HepG2 (cell line): ENCODE data around the gene CNNM2. TPM values are rescaled to one million over a fixed set of nuclear protein-coding genes. Genes with fewer than 3 reads are reported as not detected.

ENCODE experiments used
- ATAC-seq: fragments of 200-7000 bp; cut with Tn5 transposase; 3 replicates; pipeline ENCODE4 v1.9.1; 2020; ENCODE audit warnings: mild to moderate bottlenecking, moderate library complexity
- Bru-seq: library from RNA; stranded (reverse); fragments of 400-500 nt; gene quantifications from one replicate; lab custom pipeline; 2021; lab: Mats Ljungman, UMichigan
- BruChase-seq, 2 experiments: library from RNA; stranded (reverse); fragments of 400-500 nt; gene quantifications; one replicate each; lab custom pipeline; 2021; lab: Mats Ljungman, UMichigan
- BruUV-seq: library from RNA; stranded (reverse); fragments of 400-500 nt; replicated peaks from 2 replicates; lab custom pipeline; 2021; lab: Mats Ljungman, UMichigan
- CTCF ChIA-PET: fragments of 300-600 bp; formaldehyde crosslinking; extraction: SDS; loops from one replicate; lab custom pipeline; 2021; ENCODE audit warnings: low total read pairs, inconsistent platforms, low intra/inter-chr PET ratio; lab: Yijun Ruan, JAX
- POLR2A ChIA-PET: fragments of 350-600 bp; sonication (Branson Sonifier 250); formaldehyde crosslinking; loops from one replicate; lab custom pipeline; 2020; ENCODE audit warnings: antibody characterized with exemption, inconsistent platforms; lab: Yijun Ruan, JAX
- DNase-seq: peaks from one replicate; pipeline ENCODE4 v3.0.0-alpha.2; 2015; ENCODE audit warnings: low spot score
- FAIRE-seq: peaks from 3 replicates; lab custom pipeline; 2011; peaks lifted over from hg19 to GRCh38; lab: Jason Lieb, UNC
- H2AFZ ChIP-seq: one replicate; pipeline ENCODE4 v1.6.1; 2011; ENCODE audit warnings: low read length, inconsistent platforms
- H3K27ac ChIP-seq: fragments of 300-600 bp; 3 replicates; pipeline ENCODE4 v1.8.0; 2011; ENCODE audit warnings: mixed run types, mild to moderate bottlenecking, mixed read lengths, low read length, inconsistent platforms; ENCODE audit not compliant: insufficient read depth; ENCODE audit errors: extremely low read length
- H3K27me3 ChIP-seq, 2 experiments: fragments of 200-600 bp in 1 of 2; 2 replicates in 1 of 2; 3 replicates in 1 of 2; pipeline versions ENCODE4 v1.6.0 to v1.8.0; 2011; ENCODE audit warnings: low read length in 2 of 2, mild to moderate bottlenecking in 2 of 2, moderate library complexity in 2 of 2, inconsistent platforms in 1 of 2; ENCODE audit not compliant: insufficient read depth in 2 of 2, control insufficient read depth in 1 of 2
- H3K36me3 ChIP-seq, 2 experiments: fragments of 200-600 bp in 1 of 2; replicated peaks in 1 of 2; 2 replicates in 1 of 2; 3 replicates in 1 of 2; pipeline versions ENCODE4 v1.5.1 to v1.8.0; 2011; ENCODE audit warnings: low read length in 2 of 2, inconsistent platforms in 1 of 2; ENCODE audit not compliant: insufficient read depth in 2 of 2, control insufficient read depth in 1 of 2
- H3K4me1 ChIP-seq: 2 replicates; pipeline ENCODE4 v1.5.1; 2012; ENCODE audit warnings: low read length, inconsistent platforms; ENCODE audit not compliant: insufficient read depth
- H3K4me2 ChIP-seq: 2 replicates; pipeline ENCODE4 v1.6.0; 2011; ENCODE audit warnings: low read depth, low read length, inconsistent platforms
- H3K4me3 ChIP-seq, 3 experiments: fragments of 200-600 bp in 1 of 3; sonication (generic), shearing (Covaris generic) in 1 of 3; replicated peaks in 1 of 3; 2 replicates each; pipeline ENCODE4 v1.5.1; 2011 to 2016; ENCODE audit warnings: low read length in 3 of 3, inconsistent platforms in 2 of 3, low read depth in 2 of 3, mild to moderate bottlenecking in 2 of 3, control low read depth in 1 of 3, mixed read lengths in 1 of 3; ENCODE audit not compliant: insufficient read depth in 1 of 3
- H3K79me2 ChIP-seq: one replicate; pipeline ENCODE4 v1.6.1; 2011; ENCODE audit warnings: low read length, inconsistent platforms; ENCODE audit not compliant: insufficient read depth
- H3K9ac ChIP-seq: 2 replicates; pipeline ENCODE4 v1.6.0; 2011; ENCODE audit warnings: mild to moderate bottlenecking, low read depth, low read length, inconsistent platforms; ENCODE audit not compliant: insufficient read depth
- H3K9me3 ChIP-seq: 2 replicates; pipeline ENCODE4 v1.5.1; 2012; ENCODE audit warnings: mild to moderate bottlenecking, low read length
- H4K20me1 ChIP-seq: 2 replicates; pipeline ENCODE4 v1.6.0; 2011; ENCODE audit warnings: inconsistent platforms, mild to moderate bottlenecking, low read length, moderate library complexity; ENCODE audit not compliant: insufficient read depth
- ETV5 ChIP-seq: IDR thresholded peaks from 2 replicates; pipeline ENCODE4 v1.6.1; 2018; ENCODE audit warnings: missing biosample characterization, missing genetic modification reagents, inconsistent platforms, borderline replicate concordance
- HHEX ChIP-seq: IDR thresholded peaks from 2 replicates; pipeline ENCODE4 v1.6.1; 2016; ENCODE audit warnings: control low read depth
- MBD4 ChIP-seq: IDR thresholded peaks from 2 replicates; pipeline ENCODE4 v1.6.1; 2012; ENCODE audit warnings: low read length, inconsistent platforms, borderline replicate concordance
- MED1 ChIP-seq: sonication (generic); formaldehyde crosslinking; IDR thresholded peaks from 2 replicates; pipeline ENCODE4 v1.4.0; 2020; ENCODE audit warnings: missing genetic modification reagents
- THAP9 ChIP-seq: sonication (generic); formaldehyde crosslinking; IDR thresholded peaks from 2 replicates; pipeline ENCODE4; 2020; ENCODE audit warnings: missing genetic modification reagents, mild to moderate bottlenecking, borderline replicate concordance
- ZKSCAN8 ChIP-seq: IDR thresholded peaks from 2 replicates; pipeline ENCODE4 v1.6.1; 2016; ENCODE audit warnings: borderline replicate concordance, missing genetic modification reagents, missing compliant biosample characterization
- ZNF644 ChIP-seq: IDR thresholded peaks from 2 replicates; pipeline ENCODE4 v1.6.1; 2016; ENCODE audit warnings: low read depth
- ZNF83 ChIP-seq: sonication (generic); formaldehyde crosslinking; IDR thresholded peaks from 2 replicates; pipeline ENCODE4 v1.4.0; 2020; ENCODE audit warnings: missing genetic modification reagents, mild to moderate bottlenecking, borderline replicate concordance
- WGBS: methylation state at CpG from one replicate; pipeline ENCODE4 v1.1.6; 2017; ENCODE audit warnings: low lambda C conversion rate; 5-methylcytosine and 5-hydroxymethylcytosine counted together
- in situ Hi-C: cut with HindIII; loops from 2 replicates; pipeline ENCODE4 v1.10.0; 2017; ENCODE audit warnings: low pct_unique_long_range_greater_than_20kb; ENCODE audit not compliant: extremely low pct_ligation_motif_present
- intact Hi-C: fragments of 100-400 bp; cut with micrococcal nuclease; formaldehyde crosslinking; loops from one replicate; pipeline ENCODE4 v1.10.0; 2022; ENCODE audit not compliant: unreplicated experiment
- long read RNA-seq, 2 experiments: library from RNA in 1 of 2; library from polyadenylated mRNA in 1 of 2; stranded (forward) in 1 of 2; unstranded in 1 of 2; transcript quantifications; one replicate each; pipeline ENCODE4 v2.0.0, GENCODE V29; 2019 to 2022
- polyA minus RNA-seq, 3 experiments: library from RNA; depleted of rRNA, polyadenylated mRNA; stranded (reverse); fragments of >200 nt; gene quantifications; 2 replicates each; pipeline ENCODE4 v1.2.3, GENCODE V29; 2011; ENCODE audit warnings: low replicate concordance in 1 of 3
- polyA plus RNA-seq, 8 experiments: library from polyadenylated mRNA; depleted of rRNA in 3 of 8; stranded (reverse) in 7 of 8; unstranded in 1 of 8; fragments of >200 nt; fragmentation: Illumina TruSeq in 4 of 8; extraction: Trizol in 4 of 8; gene quantifications; 2 replicates each; pipeline versions ENCODE4 v1.2.1 to v1.2.3, GENCODE V29; 2011 to 2016; ENCODE audit warnings: low read depth in 4 of 8, missing spikeins in 1 of 8, mixed read lengths in 1 of 8; ENCODE audit not compliant: insufficient read depth in 1 of 8
- total RNA-seq, 5 experiments: library from RNA; depleted of rRNA; stranded (reverse); fragments of >200 nt; fragmentation: Illumina TruSeq; extraction: Trizol; gene quantifications; 2 replicates each; pipeline ENCODE4 v1.2.3, GENCODE V29; 2016; ENCODE audit warnings: low read depth in 1 of 5
- TF ChIP-seq, protein P1 (sequence below): sonication (generic); formaldehyde crosslinking; IDR thresholded peaks from 2 replicates; pipeline ENCODE4 v1.4.0; 2020; ENCODE audit warnings: missing genetic modification reagents

The CNNM2 gene
- total RNA-seq (2016; rRNA removed; fragmentation: Illumina TruSeq; extraction: Trizol) (3.4 and 9.0 TPM in 2 replicates), polyA plus RNA-seq (2011; rRNA removed) (7.1 and 9.2 TPM in 2 replicates), polyA minus RNA-seq (2011; rRNA and poly(A)+ RNA removed; ENCODE audit: low replicate concordance) (27.8 and 28.3 TPM in 2 replicates), Bru-seq, nascent RNA (percentile 65 among the genes with signal in this experiment), BruChase-seq, experiment 1, labeled RNA remaining after a 6-hour chase (percentile 67 among the genes with signal in this experiment), BruChase-seq, experiment 2, labeled RNA remaining after a 2-hour chase (percentile 65 among the genes with signal in this experiment)
- total RNA-seq (2016; cell fraction: cytosol; rRNA removed; fragmentation: Illumina TruSeq; extraction: Trizol; ENCODE audit: low read depth): 1.8 and 2.3 TPM in 2 replicates
- 3.0 and 9.2 TPM in 2 replicates for total RNA-seq (2016; cell fraction: insoluble cytoplasmic fraction; rRNA removed; fragmentation: Illumina TruSeq; extraction: Trizol)
- total RNA-seq (2016; cell fraction: membrane; rRNA removed; fragmentation: Illumina TruSeq; extraction: Trizol): 4.6 and 5.3 TPM in 2 replicates
- total RNA-seq (2016; cell fraction: nucleus; rRNA removed; fragmentation: Illumina TruSeq; extraction: Trizol): 13.9 and 15.9 TPM in 2 replicates
- polyA plus RNA-seq (2011; cell fraction: cytosol; rRNA removed): 5.6 and 7.4 TPM in 2 replicates
- polyA plus RNA-seq (2011; cell fraction: nucleus; rRNA removed): 13.5 and 15.9 TPM in 2 replicates
- 11.1 and 11.8 TPM in 2 replicates for polyA plus RNA-seq (2012)
- polyA plus RNA-seq (2016; cell fraction: cytosol; fragmentation: Illumina TruSeq; extraction: Trizol; ENCODE audit: low read depth): 1.2 TPM in 2 replicates
- 4.0 and 4.9 TPM in 2 replicates for polyA plus RNA-seq (2016; cell fraction: insoluble cytoplasmic fraction; fragmentation: Illumina TruSeq; extraction: Trizol; ENCODE audit: low read depth)
- polyA plus RNA-seq (2016; cell fraction: membrane; fragmentation: Illumina TruSeq; extraction: Trizol; ENCODE audit: low read depth): 2.7 and 2.8 TPM in 2 replicates
- polyA plus RNA-seq (2016; cell fraction: nucleus; fragmentation: Illumina TruSeq; extraction: Trizol; ENCODE audit: insufficient read depth, low read depth): 12.3 and 12.4 TPM in 2 replicates
- polyA minus RNA-seq (2011; cell fraction: cytosol; rRNA and poly(A)+ RNA removed): 8.1 and 9.1 TPM in 2 replicates
- 17.9 and 20.6 TPM in 2 replicates for polyA minus RNA-seq (2011; cell fraction: nucleus; rRNA and poly(A)+ RNA removed)
- long read RNA-seq, experiment 1, partial matches to known transcripts: 0 of 3 reads
- long read RNA-seq, experiment 1, other reads (novel, unspliced or antisense): 2 of 3 reads
- long read RNA-seq, experiment 2, transcript CNNM2-201 (2 exons, 2,059 nt): major isoform, 9 of 60 reads
- long read RNA-seq, experiment 2, partial matches to known transcripts: 4 of 60 reads
- long read RNA-seq, experiment 2, other reads (novel, unspliced or antisense): 47 of 60 reads

DNA sequence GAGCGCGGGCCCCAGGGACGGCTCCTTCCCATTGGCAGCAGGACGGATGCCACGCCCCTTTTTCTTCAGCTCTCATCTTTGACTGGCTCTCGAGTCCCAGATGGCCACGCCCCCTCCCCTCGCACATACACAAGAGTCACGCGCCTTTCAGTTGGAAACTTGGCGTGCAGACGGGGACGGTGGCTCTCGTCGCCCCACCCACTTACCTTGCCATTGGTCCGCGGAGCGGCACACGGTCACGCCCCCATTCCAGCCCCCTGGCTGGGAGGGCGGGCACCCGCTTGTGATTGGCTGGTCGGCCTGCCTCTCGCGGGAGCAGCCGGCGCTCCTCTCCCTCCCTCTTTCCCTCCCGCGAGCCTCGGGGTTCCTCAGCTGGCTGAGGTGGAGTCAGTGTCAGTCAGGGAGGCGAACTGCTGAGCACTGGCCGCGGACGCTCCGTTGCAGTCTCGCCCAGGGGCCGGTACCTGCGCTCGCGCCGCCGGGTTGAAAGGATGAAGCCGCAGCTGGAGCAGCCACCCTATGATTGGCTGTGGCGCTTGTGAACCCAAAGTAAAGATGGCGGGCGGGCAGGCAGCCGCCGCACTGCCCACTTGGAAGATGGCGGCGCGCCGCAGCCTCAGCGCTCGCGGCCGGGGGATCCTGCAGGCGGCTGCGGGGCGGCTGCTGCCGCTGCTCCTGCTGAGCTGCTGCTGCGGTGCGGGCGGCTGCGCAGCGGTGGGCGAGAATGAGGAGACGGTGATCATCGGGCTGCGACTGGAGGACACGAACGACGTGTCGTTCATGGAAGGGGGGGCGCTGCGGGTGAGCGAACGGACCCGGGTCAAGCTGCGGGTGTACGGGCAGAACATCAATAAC is at the start of gene CNNM2:
TSS of gene CNNM2 (plus strand) at position 333 of the 855 bp plus-strand sequence. CDS start at position 520, 187 bp downstream.
- peak within 1 kb of the TSS; percentile 89 for H3K9ac ChIP-seq
- no peaks in the 10 kb centered on the region; a peak in 1 of 5 replicates for H3K27me3 ChIP-seq
- H3K79me2 ChIP-seq: peaks cover 47% of the 10 kb centered on the region
- H3K9me3 ChIP-seq: no peaks in the 10 kb centered on the region
- intact Hi-C loops (loop anchor here (1.0 to 5.0 kb wide), 4 partner anchors 83 to 324 kb away; no protein-coding TSS in a partner anchor), in situ Hi-C loops (loop anchor here (5.0 to 10.0 kb wide), 3 partner anchors 81 to 327 kb away; partner anchors contain the start of genes CYP17A1 and RPEL1)
- H3K27ac ChIP-seq: peak within 1 kb of the TSS; percentile 88
- POLR2A ChIA-PET: interaction anchor here (0.5 to 2.4 kb wide), 23 partner anchors 49 to 326 kb away, joined by 3 to 7 read pairs (median 4); partner anchors contain the start of genes ARL3, AS3MT, CYP17A1 and NT5C2
- H3K4me1 ChIP-seq: peaks cover 38% of the 10 kb centered on the region
- ATAC-seq (peak; percentile 85), FAIRE-seq (peak; percentile 88), DNase-seq (peak; percentile 99)
- WGBS: 2% methylated on average over 38 of the region's 80 CpGs
- peak within 1 kb of the TSS; percentile 97 to 99 (median 99) for H3K4me3 ChIP-seq
- BruUV-seq: no TSS peak
- CTCF ChIA-PET: interaction anchor here (1.2 to 3.1 kb wide), 4 partner anchors 17 to 152 kb away, joined by 4 to 63 read pairs (median 12); no protein-coding TSS in a partner anchor
- H2AFZ ChIP-seq: peak within 1 kb of the TSS; percentile 91
- H3K36me3 ChIP-seq: no peaks in the 10 kb centered on the region
- H4K20me1 ChIP-seq: peaks cover 15% of the 10 kb centered on the region
- H3K4me2 ChIP-seq: peak within 1 kb of the TSS; percentile 100
- TF ChIP-seq ETV5 (CRISPR knock-in tag) (no peak; the same call in 1 of the 2 replicates), MED1 (CRISPR knock-in tag) (peak; percentile 36), ZNF644 (no peak), MBD4 (no peak), ZNF83 (CRISPR knock-in tag) (no peak), HHEX (CRISPR knock-in tag) (no peak), THAP9 (CRISPR knock-in tag) (no peak; the same call in 1 of the 2 replicates), ZKSCAN8 (no peak; the same call in 1 of the 2 replicates)
- TF ChIP-seq, protein P1, sequence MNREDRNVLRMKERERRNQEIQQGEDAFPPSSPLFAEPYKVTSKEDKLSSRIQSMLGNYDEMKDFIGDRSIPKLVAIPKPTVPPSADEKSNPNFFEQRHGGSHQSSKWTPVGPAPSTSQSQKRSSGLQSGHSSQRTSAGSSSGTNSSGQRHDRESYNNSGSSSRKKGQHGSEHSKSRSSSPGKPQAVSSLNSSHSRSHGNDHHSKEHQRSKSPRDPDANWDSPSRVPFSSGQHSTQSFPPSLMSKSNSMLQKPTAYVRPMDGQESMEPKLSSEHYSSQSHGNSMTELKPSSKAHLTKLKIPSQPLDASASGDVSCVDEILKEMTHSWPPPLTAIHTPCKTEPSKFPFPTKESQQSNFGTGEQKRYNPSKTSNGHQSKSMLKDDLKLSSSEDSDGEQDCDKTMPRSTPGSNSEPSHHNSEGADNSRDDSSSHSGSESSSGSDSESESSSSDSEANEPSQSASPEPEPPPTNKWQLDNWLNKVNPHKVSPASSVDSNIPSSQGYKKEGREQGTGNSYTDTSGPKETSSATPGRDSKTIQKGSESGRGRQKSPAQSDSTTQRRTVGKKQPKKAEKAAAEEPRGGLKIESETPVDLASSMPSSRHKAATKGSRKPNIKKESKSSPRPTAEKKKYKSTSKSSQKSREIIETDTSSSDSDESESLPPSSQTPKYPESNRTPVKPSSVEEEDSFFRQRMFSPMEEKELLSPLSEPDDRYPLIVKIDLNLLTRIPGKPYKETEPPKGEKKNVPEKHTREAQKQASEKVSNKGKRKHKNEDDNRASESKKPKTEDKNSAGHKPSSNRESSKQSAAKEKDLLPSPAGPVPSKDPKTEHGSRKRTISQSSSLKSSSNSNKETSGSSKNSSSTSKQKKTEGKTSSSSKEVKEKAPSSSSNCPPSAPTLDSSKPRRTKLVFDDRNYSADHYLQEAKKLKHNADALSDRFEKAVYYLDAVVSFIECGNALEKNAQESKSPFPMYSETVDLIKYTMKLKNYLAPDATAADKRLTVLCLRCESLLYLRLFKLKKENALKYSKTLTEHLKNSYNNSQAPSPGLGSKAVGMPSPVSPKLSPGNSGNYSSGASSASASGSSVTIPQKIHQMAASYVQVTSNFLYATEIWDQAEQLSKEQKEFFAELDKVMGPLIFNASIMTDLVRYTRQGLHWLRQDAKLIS (CRISPR knock-in tag): no peak
